Endodermal cell (in vitro differentiated cells): ENCODE measurements around the gene RAET1E. TPM values are rescaled to one million over a fixed set of nuclear protein-coding genes. Genes with fewer than 3 reads are reported as not detected.
"Not testable (repeated sequence)": the region's sequence is repeated elsewhere in the genome, so short reads cannot be mapped to it uniquely, and the experiment has no call there.

Experiments used
- DNase-seq: peaks from one replicate; pipeline ENCODE4 v3.0.0-alpha.2; 2017
- H3K27ac ChIP-seq: 2 replicates; pipeline ENCODE4 v1.5.1; 2013; ENCODE audit warnings: mild to moderate bottlenecking, low read depth, low read length, moderate library complexity
- H3K27me3 ChIP-seq: 2 replicates; pipeline ENCODE4 v1.6.1; 2013; ENCODE audit warnings: mild to moderate bottlenecking, low read length, moderate library complexity; ENCODE audit not compliant: insufficient read depth, control insufficient read depth, poor library complexity, severe bottlenecking
- H3K36me3 ChIP-seq: 2 replicates; pipeline ENCODE4 v1.7.0; 2013; ENCODE audit warnings: mild to moderate bottlenecking, low read length, moderate library complexity; ENCODE audit not compliant: control insufficient read depth, insufficient read depth
- H3K4me1 ChIP-seq: one replicate; pipeline ENCODE4 v1.7.0; 2013; ENCODE audit warnings: low read length; ENCODE audit not compliant: control insufficient read depth, insufficient read depth
- H3K4me3 ChIP-seq: 2 replicates; pipeline ENCODE4 v1.5.1; 2013; ENCODE audit warnings: mild to moderate bottlenecking, low read length, moderate library complexity
- H3K9ac ChIP-seq: 2 replicates; pipeline ENCODE4 v1.6.1; 2013; ENCODE audit warnings: mild to moderate bottlenecking, low read length, moderate library complexity; ENCODE audit not compliant: poor library complexity, severe bottlenecking; ENCODE audit errors: extremely low read depth
- H3K9me3 ChIP-seq: 2 replicates; pipeline ENCODE4 v1.6.1; 2013; ENCODE audit warnings: mild to moderate bottlenecking, low read length, moderate library complexity; ENCODE audit not compliant: control insufficient read depth
- H3K27ac Mint-ChIP-seq: 2 replicates; pipeline ENCODE4 v1.8.0; 2020; ENCODE audit warnings: mixed read lengths
- H3K27me3 Mint-ChIP-seq: 2 replicates; pipeline ENCODE4 v1.8.0; 2021; ENCODE audit warnings: mild to moderate bottlenecking, mixed read lengths; ENCODE audit not compliant: insufficient read depth
- H3K36me3 Mint-ChIP-seq: 2 replicates; pipeline ENCODE4 v1.8.0; 2020; ENCODE audit warnings: low read depth, mixed read lengths
- H3K4me1 Mint-ChIP-seq: 2 replicates; pipeline ENCODE4 v1.8.0; 2020; ENCODE audit warnings: mixed read lengths
- H3K4me3 Mint-ChIP-seq: 2 replicates; pipeline ENCODE4 v1.8.0; 2020; ENCODE audit warnings: mild to moderate bottlenecking, moderate library complexity, mixed read lengths
- H3K9me3 Mint-ChIP-seq: 2 replicates; pipeline ENCODE4 v1.8.0; 2020; ENCODE audit warnings: mild to moderate bottlenecking, mixed read lengths
- CTCF ChIP-seq: fragments of 200-600 bp; sonication (generic); conservative IDR thresholded peaks from 2 replicates; pipeline ENCODE4 v1.5.0; 2021; ENCODE audit warnings: antibody characterized with exemption, mild to moderate bottlenecking
- WGBS, 2 experiments: methylation state at CpG; one replicate each; pipeline versions ENCODE4 v1.1.5 to v1.1.7; 2013; ENCODE audit warnings: missing lambda C conversion rate in 2 of 2, mixed read lengths in 1 of 2; ENCODE audit not compliant: insufficient coverage in 1 of 2, insufficient read length in 1 of 2; 5-methylcytosine and 5-hydroxymethylcytosine counted together
- total RNA-seq, 2 donors: library from RNA; stranded (reverse); fragmentation: NEBNext Ultra II Directional in 1 of 2; extraction: Animal tissue kit (Norgen Biotek cat#: 25700) in 1 of 2; gene quantifications; 2 replicates in 1 of 2; 3 replicates in 1 of 2; pipeline ENCODE4 v1.2.1, GENCODE V29; 2021

Gene RAET1E
- total RNA-seq, 2 donors from 2014 or later: not detected

GRCh38 chr6:149910721-149911151 lies 12.8 kb upstream of the RAET1E start:
- Mint-ChIP-seq H3K9me3 (peaks cover 36% of the 10 kb centered on the region), H3K27ac (no peak overlapping the region), H3K27me3 (peaks cover 57% of the 10 kb centered on the region), H3K36me3 (no peaks in the 10 kb centered on the region), H3K4me3 (no peak overlapping the region), H3K4me1 (no peaks in the 10 kb centered on the region)
- no peak overlapping the region for H3K27ac ChIP-seq
- no peak overlapping the region for H3K4me3 ChIP-seq
- TF ChIP-seq CTCF: no peak
- 84 to 96% methylated on average over 12 to 23 of the region's 23 CpGs for WGBS, 2 experiments
- peak; percentile 28 for DNase-seq
- no peaks in the 10 kb centered on the region for H3K4me1 ChIP-seq
- no peak overlapping the region for H3K9ac ChIP-seq
- peaks cover 28% of the 10 kb centered on the region for H3K27me3 ChIP-seq
- no peaks in the 10 kb centered on the region for H3K36me3 ChIP-seq
- H3K9me3 ChIP-seq: no peaks in the 10 kb centered on the region

- Histone ChIP-seq H3K9ac (no peak overlapping the region), H3K27ac (no peak overlapping the region), H3K9me3 (no peaks in the 10 kb centered on the region), H3K36me3 (no peaks in the 10 kb centered on the region), H3K27me3 (peaks cover 28% of the 10 kb centered on the region), H3K4me1 (no peaks in the 10 kb centered on the region), H3K4me3 (no peak overlapping the region)
- TF ChIP-seq CTCF: no peak
- H3K27ac Mint-ChIP-seq: no peak overlapping the region
- H3K4me1 Mint-ChIP-seq: no peaks in the 10 kb centered on the region
- no peak overlapping the region for H3K4me3 Mint-ChIP-seq
- 88 to 94% methylated on average over 6 to 8 of the region's 9 CpGs for WGBS, 2 experiments
- H3K27me3 Mint-ChIP-seq: peaks cover 58% of the 10 kb centered on the region
- peak; percentile 15 for DNase-seq
- no peaks in the 10 kb centered on the region for H3K36me3 Mint-ChIP-seq
- peaks cover 36% of the 10 kb centered on the region for H3K9me3 Mint-ChIP-seq
Observed at GRCh38 chr6:149909701-149910470, 12.0 kb upstream of the RAET1E start.

- peaks cover 47% of the 10 kb centered on the region for H3K27me3 Mint-ChIP-seq
- not testable (repeated sequence) for H3K27ac ChIP-seq, H3K4me3 Mint-ChIP-seq, DNase-seq, H3K4me3 ChIP-seq, H3K9ac ChIP-seq, H3K36me3 Mint-ChIP-seq, H3K9me3 ChIP-seq, H3K4me1 ChIP-seq, H3K4me1 Mint-ChIP-seq, H3K36me3 ChIP-seq, H3K27ac Mint-ChIP-seq
- 67 to 76% methylated on average over 4 of the region's 4 CpGs for WGBS, 2 experiments
- peaks cover 14% of the 10 kb centered on the region for H3K27me3 ChIP-seq
- H3K9me3 Mint-ChIP-seq: peaks cover 36% of the 10 kb centered on the region
Observed at GRCh38 chr6:149908480-149908879, 10.6 kb upstream of the RAET1E start.
